Right ventricle myocardium superior (tissue), 1 donor: ENCODE data around the gene NEK6. TPM values are rescaled to one million over a fixed set of nuclear protein-coding genes. Genes with fewer than 3 reads are reported as not detected.

Experiments
- ATAC-seq: fragments of 200-7000 bp; cut with Tn5 transposase; one replicate; pipeline ENCODE4 v1.9.1; 2020; ENCODE audit warnings: mild to moderate bottlenecking; ENCODE audit not compliant: poor library complexity
- DNase-seq: peaks from one replicate; pipeline ENCODE4 v3.0.0-alpha.2; 2020
- intact Hi-C: fragments of 100-400 bp; cut with DNase I; formaldehyde crosslinking; loops from one replicate; pipeline ENCODE4 v1.11.2; 2022
- total RNA-seq: library from RNA; stranded (reverse); fragmentation: NEBNext Ultra II Directional; extraction: Animal tissue kit (Norgen Biotek cat#: 25700); gene quantifications from one replicate; pipeline ENCODE4 v1.2.1, GENCODE V29; 2021
- donor health status: DM: no; HTN: yes; CAD: no; lungs with severe emphysema.

NEK6 gene
- total RNA-seq, 1 donor from 2014 or later: 10.3 TPM

DNA sequence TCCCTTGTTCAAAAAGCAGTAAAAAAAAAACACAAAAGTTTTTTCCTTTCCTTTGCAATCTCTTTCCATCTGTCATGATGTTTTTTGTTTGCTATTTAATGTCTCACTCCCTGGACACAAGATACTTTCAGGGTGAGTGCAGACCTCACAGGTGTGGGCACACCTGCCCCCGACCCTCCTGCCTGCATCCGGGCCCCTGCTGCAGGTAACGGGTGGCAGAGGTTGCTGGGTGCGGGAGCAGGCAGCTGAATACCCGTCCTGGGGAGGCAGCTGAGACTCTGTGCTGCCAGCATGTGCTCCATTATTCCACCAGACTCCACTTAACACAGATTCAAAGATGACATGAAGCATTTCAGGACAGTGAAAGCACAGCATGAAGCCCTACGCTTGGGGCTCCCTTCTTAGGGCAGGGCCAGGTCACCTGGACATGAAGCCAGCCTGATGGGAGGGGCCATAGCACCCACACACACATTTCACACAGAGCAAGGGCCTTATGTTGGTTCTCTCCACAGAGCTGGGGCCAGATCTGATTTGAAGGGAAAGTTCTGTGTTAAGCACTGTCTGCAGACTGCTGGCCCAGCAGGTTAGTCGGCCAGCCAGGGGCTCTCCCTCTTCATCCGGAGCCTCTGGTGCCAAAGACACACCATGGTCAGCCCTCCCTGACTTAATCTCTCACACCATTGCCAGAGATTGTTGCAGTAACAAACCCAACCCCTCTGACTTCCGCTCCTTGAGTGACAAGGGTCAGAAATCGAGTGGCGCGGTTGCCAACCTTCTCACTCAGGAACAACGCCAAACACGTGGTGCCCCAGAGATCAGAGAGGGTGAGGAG lies 13.0 kb downstream of the NEK6 start:
- DNase-seq (peak; percentile 76), ATAC-seq (peak; percentile 48)
- intact Hi-C loops: no loop called here

DNA sequence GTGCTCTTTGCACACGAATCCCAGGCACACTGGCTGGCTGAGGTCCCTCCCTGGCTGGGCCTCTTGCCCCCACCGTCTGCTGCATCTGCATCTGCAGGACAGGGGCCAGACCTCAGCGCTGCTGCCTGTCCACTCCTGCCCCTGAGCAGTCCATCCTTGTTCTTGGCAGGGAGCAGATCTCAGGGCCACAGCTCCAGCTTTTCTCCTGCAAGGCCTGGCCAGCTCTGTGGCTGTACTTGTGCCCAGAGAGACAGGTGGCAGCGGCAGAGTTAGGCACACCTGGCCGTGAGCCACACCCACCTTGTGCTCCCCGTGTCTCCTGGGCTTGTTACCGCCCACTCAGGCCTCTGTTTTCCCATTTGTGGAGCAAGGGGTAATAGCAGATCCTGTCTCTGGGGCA lies 13.9 kb downstream of the NEK6 start:
- ATAC-seq: peak; percentile 6
- no peak for DNase-seq

DNA sequence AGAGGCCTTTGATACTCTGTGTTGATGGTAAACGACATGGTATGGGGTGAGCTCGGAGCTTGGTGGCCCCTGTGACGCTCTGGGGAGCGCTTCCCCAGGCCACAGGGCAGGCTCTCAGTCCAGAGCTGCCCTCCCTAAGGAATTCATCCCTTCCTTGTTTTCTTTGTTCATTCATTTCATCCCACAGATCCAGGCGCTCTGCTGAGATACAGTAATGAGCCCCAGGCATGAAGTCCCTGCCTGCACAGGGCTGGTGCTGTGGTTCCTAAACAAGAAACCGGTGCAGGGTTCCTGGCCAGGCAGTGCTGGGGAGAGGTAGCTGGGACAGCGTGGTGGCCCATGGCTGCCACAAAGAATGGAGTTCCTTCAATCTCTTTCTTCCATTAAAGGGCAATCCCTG lies 14.4 kb downstream of the NEK6 start:
- ATAC-seq (no peak), DNase-seq (no peak)
- intact Hi-C loops: no loop called here

More for the DNA sequence above, 13.9 kb downstream of the NEK6 start:
- intact Hi-C loops: no loop called here

DNA sequence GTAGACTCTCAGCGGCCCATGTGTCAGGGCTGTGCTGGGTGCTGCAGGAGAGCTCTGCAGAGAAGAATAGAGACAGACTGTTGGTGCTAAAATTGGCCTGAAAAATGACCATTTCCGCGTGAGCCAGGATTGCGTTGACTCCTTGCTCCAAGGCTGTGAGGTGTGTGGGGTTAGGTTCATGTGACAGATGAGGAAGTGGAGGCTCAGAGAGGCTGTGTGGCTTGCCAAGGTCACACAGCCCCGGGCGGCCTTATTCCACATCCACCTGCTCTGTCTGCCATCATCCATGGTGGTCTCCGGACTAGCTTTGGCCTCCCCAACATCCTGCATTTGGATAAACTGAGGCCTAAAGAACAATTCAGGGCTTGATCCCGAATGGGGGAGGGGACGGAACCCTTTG lies 15.2 kb downstream of the NEK6 start:
- DNase-seq (no peak), ATAC-seq (no peak)
- intact Hi-C loops: no loop called here

DNA sequence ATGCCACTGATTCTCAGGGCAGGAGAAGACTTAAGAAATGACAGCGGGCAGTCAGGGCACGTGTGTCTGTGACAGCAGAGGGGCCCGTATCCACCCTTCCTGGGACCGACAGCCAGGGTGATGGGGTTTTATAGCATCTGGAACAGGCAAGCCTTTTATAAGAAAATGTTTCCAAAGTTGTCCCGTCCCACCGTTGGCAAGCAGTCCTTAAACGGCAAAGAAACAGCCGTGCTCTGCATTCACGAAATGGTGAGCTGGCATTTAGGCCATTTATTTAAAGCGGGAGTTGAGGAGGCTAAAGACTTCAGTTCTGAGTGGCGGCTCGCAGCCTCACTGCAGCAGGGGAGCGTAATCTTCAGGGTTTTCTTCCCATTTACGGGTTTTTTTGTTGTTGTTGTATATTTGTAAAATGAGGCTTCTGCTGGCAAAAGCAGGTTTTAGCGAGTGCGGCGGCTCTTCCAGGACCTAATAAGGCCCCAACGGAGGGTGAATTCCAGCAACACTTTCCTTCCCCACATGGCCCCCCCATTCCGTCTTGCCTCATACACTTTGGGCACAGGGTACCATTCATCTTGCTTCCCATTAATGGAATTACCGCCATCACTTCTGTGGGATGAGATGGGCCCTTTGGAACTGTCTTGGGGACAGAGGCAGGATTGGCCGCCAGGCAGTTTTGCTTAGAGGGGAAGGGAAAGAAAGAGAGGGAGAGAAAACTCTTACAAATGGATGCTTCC lies 15.8 kb downstream of the NEK6 start:
- intact Hi-C loops: no loop called here
- no peak for ATAC-seq
- DNase-seq: no peak

DNA sequence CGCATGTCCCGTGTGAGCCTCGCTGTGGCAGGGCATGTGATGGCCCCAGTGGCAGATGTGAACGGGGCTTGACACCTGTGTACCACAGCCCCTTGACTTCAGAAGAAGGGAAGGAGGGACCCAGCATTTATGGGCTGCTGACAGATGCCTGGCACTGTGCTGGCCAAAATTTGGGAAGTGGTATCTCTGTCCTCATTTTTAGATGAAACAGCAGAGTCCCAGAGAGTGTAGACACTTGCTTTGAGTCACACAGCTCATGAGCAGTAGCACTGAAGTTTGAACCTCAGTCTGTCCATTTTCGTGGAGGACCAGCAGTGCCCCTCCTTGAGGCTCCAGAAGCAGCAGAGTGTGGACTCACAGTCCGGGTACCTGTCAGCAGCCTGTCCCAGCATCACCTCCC lies 16.5 kb downstream of the NEK6 start:
- ATAC-seq (no peak), DNase-seq (no peak)
- intact Hi-C loops: no loop called here

DNA sequence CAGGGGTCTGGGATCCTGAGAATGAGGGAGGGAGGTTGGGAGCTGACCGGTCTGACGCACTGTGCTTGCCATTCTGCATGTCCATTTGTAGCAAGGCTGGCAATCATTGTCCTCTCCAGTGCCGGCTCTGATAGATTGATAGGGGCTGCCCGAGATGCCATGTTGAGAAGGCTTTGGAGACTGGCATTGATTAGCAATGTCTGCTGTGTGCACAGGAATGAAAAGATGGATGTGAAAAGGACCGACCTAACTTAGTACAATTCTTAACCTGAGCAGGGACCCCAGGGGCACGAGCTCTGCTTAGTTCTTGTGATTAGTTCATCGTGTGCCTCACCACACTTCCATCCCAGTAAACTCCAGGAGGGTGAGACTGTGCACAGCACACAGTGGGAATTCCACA lies 17.0 kb downstream of the NEK6 start:
- intact Hi-C loops: no loop called here
- DNase-seq: no peak
- ATAC-seq: no peak

DNA sequence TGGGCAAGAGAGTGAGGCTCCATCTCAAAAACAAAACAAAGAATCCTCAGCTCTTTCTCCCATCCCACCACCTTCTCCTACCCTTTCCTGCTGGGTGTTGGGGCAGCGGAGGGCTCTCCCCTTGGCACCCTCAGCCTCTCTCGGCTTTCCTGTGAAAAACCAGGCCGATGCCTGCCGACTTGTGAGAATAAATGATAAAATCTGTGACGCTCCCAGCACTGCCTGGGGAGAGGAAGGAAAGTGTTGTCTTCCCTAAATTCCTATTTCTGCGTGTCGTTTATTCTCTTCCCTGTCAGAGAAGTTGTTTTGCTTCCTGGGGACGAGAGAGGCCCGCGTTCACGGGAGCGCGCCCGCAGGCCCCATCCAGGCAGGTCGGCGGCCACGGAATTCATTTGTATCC lies 19.7 kb downstream of the NEK6 start:
- DNase-seq: no peak
- intact Hi-C loops: no loop called here
- ATAC-seq: no peak

DNA sequence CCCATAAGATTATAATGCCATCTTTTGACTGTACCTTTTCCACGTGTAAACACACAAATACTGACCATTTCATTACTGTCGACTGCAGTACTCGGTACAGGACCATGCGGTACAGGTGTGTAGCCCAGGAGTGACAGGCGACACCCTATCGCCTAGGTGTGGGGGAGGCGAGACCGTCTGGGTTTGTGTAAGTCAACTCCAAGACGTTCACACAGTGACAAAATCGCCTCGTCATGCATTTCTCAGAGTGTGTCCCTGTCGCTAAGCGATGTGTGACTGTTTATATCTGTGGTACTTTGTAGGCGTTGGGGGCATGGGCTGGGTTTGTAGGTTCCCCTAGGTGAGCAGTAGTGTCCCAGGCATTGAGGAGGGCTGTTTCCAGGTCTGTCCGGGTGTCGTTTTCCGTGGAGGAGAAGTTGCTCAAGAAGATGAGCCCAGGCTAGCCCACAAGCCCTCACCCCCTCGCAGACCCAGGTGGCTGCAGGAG lies 20.3 kb downstream of the NEK6 start:
- DNase-seq (no peak), ATAC-seq (no peak)
- intact Hi-C loops: no loop called here

DNA sequence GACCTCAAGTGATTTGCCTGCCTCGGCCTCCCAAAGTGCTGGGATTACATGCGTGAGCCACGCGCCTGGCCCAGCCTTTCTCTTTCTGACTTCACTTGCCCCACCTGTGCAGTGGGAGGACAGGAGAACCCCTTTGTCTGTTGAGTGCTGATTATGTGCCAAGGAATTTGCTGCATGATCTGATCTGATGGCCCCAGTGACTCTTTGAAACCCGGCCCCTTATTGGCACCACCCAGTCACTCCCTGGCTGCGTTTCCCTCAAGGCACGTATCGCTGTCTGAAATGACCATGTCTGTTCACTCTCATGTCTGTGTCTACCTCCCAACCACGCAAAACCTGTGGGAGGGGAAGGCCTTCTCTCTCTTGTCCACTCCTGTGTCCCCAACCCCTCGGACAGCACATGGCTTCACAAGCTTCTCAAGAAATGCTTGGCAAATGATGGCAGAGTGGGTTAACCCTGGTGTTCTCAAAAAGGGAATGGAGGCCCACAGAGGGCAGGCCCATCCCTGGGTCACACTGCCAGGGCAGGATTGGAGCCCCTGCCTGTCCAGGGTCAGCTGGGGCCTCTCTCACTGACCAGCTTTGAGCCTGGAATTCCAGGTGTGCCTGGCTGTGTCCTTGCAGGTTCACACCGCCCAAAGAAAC lies 21.9 kb downstream of the NEK6 start:
- ATAC-seq: no peak
- DNase-seq: no peak
- intact Hi-C loops: no loop called here

DNA sequence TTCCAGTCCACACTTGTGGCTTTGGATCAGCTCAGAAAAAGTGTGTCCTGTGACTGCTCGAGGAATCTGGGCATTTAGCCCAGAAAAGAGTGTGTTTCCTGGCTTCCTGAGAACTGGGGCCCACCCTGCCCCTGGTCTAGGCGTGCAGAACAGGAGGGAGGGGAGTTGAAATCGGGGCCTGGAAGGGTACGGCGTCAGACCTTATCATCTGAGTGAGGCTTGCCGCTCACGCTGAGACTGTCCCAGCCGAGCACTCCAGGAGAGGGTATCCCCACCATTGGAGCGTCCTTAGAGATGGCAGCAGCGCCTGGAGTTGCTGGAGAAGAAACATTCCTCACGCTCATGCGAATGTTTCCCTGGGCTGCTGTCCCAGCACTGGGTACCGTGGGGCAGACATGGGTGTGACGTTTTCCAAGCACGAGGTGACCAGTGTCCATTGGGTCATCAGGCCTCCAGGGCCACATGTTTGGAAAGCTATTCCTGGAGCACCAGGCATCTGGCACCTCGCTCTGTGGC lies 22.5 kb downstream of the NEK6 start:
- intact Hi-C loops: no loop called here
- DNase-seq: peak; percentile 70
- peak; percentile 23 for ATAC-seq

DNA sequence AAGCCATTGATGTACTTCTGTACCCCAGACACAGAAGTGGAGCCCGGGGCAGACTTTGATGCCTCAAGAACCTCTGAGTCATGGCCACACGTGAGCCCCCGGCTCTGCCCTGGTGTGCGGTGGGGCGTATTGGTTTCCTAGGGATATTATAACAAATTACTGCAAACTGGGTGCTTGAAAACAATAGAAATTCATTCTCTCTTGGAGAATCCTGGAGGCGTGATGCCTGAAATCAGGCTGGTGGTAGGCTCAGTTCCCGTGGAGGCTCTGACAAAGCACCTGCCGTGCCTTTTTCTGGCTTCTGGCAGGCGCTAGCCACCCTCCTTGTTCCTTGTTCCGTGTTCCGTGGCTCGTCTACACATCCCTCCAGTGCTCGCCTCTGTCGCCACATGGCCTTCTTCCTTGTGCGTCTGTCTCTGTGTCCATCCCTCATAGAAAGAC lies 24.2 kb downstream of the NEK6 start:
- no peak for ATAC-seq
- no peak for DNase-seq
- intact Hi-C loops: no loop called here

DNA sequence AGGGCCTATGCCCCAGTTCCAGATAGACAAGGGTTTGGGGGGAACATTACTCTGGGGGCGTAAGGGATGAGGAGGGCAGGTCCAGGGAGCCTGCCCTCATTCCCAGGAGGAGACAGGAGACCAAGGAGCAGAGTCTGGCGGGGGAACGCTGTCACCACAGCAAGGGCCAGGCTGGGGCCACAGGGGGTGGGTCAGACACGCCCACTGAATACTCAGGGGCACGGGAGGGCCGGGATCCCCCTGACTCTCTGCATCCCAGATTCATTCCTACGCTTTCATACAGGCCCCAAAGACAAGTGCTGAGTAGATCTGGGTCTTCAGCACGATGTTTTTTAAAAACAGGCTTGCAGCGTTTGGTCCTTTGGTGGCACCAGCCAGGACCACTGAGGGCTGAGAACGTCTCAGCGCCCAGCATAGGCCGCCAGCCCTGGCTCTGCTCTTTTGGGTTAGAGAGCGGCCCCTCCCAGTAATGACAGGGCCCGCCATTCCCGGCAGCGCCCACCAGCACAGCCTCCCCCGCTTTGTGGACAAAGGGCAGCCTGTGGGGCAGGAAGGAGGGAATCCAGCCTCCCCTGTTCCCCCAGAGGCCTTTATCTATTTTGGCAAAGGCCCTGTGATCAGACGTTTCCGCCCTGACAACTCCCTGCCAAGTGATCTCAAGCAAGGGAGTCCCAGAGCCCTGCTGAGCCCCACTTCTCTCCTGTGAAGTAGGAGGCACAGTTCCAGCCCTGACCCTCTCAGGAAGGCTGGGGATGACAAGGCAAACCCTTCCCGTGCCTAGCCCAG lies 24.9 kb downstream of the NEK6 start:
- peak; percentile 83 for DNase-seq
- intact Hi-C loops: no loop called here
- peak; percentile 57 for ATAC-seq

DNA sequence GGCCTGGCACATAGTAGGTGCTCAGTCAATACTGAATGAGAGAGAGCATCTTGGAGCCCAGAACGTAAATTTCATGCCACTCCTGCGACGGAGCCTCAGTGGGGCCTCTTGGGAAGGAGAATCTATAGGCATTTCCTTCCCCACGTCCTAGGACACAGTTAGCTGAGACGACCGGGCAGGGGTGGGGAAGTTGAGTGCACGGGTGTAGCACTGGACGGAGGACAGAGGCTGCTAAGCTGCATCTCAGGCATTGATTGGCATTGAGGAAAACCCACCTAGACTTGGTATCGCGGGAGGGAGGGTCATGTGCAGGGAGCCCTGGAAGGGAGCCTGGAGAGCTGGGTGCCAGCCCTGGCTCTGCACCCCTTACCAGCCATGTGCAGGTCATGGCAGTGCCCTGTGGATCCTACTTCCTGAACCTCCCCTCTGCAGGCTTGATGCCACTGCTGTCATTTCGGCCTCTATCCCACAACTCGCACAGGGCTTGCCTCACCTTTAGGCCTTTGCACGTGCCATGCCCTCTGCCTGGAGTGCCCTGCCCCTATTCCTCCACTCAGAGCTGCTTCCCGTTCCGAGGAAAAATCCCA lies 25.6 kb downstream of the NEK6 start:
- no peak for DNase-seq
- no peak for ATAC-seq
- intact Hi-C loops: no loop called here

DNA sequence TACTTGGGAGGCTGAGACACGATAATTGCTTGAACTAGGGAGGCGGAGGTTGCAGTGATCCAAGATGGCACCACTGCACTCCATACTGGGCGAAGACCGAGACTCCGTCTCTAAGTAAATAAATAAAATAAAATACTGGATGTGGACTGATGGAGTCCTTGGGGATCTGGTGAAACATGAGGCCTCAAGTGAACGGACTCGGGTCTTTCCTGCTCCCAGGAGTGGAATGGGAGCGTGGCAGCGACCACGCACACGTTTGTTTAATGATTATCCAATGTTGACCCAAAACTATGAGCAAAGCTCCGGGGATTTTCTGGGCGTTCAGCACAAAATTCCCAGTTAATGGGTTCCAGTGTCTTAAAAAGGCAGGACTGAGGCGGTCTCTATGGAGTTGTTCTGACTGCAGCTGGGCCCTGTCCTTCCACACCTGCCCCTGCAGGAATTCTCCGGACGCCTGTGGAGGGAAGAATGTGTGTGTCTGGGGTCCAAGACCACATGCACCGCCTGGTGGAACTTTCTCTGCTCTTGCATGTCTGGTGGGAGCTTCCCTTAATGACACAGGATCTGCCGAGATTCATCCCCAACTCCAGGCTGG lies 26.6 kb downstream of the NEK6 start:
- intact Hi-C loops: no loop called here
- DNase-seq (peak; percentile 74), ATAC-seq (peak; percentile 58)

DNA sequence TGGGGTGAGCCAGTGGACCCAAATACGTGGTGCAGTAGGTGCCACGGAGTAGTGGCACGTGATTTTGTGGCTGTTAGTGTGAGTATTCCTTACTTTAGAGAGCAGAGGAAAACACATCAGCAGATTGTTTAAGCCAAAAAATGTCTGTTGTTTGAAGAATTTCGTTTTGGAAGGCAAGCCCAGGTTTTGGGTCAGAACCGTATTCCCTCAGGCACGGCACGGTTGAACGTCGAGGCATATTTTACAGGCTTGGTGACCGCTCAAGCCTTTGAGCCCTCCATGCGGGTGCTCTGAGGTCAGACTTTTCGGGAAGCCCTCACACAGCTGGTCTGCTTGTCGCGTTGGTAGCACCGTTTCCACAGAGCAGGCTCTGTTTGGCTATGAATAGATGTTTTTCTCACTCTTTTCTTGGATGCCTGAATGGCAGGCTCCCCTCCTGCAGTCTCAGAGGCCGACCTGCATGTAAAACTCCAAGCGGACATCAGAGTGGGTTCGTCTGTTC lies 27.2 kb downstream of the NEK6 start:
- intact Hi-C loops: no loop called here
- ATAC-seq: peak; percentile 49
- peak; percentile 67 for DNase-seq

DNA sequence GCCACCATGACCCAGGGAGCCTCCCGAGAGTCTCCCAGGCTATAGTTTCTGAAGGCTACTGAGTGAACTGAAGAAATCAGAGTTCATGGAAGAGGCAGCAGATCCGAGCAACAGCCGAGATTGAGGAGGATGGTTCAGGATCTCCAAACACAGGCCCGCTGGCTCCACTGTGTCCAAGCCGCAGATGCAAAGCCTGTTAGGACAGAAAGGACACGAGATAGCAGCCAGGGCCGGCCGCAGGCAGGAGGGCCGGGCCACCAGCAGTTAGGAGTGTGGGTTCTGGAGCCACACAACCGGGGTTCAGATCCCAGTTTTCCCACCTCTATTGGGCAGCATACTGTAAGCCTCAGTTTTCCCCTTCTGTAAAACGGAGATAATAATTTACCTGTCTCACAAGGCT lies 27.7 kb downstream of the NEK6 start:
- DNase-seq (no peak), ATAC-seq (no peak)
- intact Hi-C loops: no loop called here

DNA sequence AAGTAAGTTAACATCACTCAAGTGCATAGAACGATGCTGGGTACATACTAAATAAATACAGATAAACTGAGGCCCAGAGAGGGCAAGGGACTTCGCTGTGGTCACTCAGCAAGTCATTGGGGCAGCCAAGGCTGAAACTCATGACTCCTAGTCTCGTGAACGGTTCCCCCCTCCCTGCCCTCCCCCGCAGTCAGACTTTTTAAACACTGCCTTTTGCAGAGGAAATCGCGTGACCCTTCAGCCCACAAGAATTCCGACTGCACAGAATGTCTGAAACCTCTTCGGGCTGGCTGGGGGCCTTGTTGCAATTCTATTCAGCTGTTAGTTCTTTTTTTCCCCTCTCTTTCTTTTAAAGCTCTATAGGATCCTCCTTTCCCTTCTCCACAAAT lies 28.1 kb downstream of the NEK6 start:
- intact Hi-C loops: no loop called here
- DNase-seq (peak; percentile 71), ATAC-seq (peak; percentile 7)
